Cardiac fibroblast (primary cell): ENCODE results near the gene MFAP2.

Experiments used
- DNase-seq, 2 donors: peaks; one replicate each; pipeline versions ENCODE4 v3.0.0 to v3.0.0-alpha.2; 2010; ENCODE audit warnings: low read depth in 2 of 2
- H3K4me3 ChIP-seq, 2 donors: replicated peaks in 1 of 2; 1 replicate in 1 of 2; 2 replicates in 1 of 2; pipeline ENCODE4 v1.5.1; 2011; ENCODE audit warnings: low read depth in 2 of 2, low read length in 2 of 2, mild to moderate bottlenecking in 2 of 2, moderate library complexity in 1 of 2
- TF ChIP-seq, protein P1 (sequence below): IDR thresholded peaks from one replicate; pipeline ENCODE4 v1.5.1; 2011; ENCODE audit warnings: low read depth, mild to moderate bottlenecking, low read length, inconsistent platforms

Gene MFAP2

DNA sequence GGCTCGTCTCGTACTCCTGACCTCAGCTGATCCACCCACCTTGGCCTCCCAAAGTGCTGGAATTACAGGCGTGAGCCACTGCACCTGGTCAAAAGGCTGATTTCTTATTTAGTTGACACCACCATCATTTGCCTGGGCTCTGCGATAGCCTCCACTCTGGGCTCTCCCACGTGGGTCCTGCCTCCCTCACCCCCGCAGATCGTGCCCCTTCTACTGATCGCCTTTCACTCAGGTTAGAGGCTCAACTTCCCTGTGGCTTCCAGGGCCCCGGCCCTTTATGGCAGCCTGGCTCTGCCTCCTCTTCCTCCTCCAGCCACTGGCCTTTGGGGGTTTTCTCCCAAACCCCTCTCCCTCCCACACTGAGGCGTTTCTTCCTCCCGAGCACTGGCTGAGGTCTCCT, 2.5 kb upstream of the MFAP2 start:
- no peak overlapping the region for H3K4me3 ChIP-seq
- TF ChIP-seq, protein P1, sequence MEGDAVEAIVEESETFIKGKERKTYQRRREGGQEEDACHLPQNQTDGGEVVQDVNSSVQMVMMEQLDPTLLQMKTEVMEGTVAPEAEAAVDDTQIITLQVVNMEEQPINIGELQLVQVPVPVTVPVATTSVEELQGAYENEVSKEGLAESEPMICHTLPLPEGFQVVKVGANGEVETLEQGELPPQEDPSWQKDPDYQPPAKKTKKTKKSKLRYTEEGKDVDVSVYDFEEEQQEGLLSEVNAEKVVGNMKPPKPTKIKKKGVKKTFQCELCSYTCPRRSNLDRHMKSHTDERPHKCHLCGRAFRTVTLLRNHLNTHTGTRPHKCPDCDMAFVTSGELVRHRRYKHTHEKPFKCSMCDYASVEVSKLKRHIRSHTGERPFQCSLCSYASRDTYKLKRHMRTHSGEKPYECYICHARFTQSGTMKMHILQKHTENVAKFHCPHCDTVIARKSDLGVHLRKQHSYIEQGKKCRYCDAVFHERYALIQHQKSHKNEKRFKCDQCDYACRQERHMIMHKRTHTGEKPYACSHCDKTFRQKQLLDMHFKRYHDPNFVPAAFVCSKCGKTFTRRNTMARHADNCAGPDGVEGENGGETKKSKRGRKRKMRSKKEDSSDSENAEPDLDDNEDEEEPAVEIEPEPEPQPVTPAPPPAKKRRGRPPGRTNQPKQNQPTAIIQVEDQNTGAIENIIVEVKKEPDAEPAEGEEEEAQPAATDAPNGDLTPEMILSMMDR, result no peak
- no peak for DNase-seq

DNA sequence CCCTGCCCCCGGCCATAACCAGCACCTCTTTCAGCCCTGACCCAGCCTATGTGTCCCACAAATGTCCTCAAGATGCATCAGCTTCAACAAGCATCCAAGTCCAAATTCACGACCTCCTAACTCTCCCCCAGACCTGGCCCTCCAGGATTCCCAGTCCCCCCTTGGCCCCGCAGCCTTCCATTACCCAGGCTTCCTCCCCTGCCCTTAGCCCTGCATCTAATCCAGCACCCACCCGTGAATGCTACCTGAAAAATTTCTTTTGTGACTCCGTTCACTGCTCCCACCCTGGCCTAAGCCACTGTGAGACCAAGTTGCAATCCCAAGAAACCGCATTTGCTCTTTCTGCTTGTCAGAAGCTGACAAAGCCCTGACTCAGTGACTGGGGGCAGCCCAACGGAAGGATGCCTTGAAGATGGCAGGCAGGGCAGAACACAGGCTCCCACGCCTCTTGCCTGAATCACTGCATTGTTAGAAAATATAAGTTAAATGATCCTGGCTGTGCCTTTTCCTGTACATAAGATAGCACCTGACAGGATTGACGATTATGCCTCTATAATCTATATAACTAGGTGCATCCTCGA, 939 bp upstream of the MFAP2 start:
- DNase-seq, result peak; percentile 63 to 96
- H3K4me3 ChIP-seq, result peak overlapping the region in 1 of 2 donors; percentile 82
- TF ChIP-seq, protein P1, result no peak

DNA sequence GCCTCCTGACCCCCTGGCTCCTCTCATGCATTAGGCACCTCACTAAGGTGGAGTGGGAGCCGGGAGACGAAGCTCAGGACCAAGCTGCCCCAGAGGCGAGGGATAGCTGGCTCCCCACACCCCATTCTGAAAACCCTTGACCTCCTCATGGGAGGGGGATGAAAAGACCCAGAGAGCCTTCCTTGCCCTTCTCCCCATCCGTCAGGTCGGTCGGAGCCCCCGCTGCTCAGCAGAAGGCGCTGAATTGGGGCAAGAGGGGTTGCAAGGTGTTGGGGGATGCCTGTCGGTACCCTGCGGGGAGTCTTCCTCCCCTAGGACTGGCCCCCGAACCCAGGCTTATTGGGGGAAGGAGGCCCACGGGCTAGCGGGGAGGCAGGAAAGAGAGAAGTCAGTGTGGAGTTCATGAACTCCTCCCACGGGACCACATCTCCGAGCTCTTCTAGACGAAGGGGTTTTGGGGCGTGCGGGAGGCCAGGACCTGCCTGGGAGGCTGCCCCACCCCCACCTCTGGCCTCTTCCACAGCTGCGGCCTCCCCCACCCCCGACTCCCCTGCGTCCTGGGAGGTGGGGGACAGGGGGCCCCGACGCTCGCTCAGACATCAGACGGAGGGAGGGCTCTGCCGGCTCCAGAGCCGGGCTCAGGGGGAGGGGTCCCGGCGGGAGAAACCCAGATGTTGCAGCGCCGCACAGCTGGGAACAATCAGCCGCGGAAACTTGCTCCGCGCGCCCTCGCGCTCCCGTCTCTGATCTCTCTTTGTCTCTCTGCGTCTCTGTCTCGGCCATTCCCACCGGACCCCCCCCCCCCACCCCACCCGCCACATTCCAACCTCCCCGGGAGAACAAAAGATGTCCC, 719 bp downstream of the MFAP2 start:
- peak overlapping the region; percentile 78 to 82 for H3K4me3 ChIP-seq
- peak; percentile 57 to 69 for DNase-seq
- TF ChIP-seq, protein P1, result no peak

DNA sequence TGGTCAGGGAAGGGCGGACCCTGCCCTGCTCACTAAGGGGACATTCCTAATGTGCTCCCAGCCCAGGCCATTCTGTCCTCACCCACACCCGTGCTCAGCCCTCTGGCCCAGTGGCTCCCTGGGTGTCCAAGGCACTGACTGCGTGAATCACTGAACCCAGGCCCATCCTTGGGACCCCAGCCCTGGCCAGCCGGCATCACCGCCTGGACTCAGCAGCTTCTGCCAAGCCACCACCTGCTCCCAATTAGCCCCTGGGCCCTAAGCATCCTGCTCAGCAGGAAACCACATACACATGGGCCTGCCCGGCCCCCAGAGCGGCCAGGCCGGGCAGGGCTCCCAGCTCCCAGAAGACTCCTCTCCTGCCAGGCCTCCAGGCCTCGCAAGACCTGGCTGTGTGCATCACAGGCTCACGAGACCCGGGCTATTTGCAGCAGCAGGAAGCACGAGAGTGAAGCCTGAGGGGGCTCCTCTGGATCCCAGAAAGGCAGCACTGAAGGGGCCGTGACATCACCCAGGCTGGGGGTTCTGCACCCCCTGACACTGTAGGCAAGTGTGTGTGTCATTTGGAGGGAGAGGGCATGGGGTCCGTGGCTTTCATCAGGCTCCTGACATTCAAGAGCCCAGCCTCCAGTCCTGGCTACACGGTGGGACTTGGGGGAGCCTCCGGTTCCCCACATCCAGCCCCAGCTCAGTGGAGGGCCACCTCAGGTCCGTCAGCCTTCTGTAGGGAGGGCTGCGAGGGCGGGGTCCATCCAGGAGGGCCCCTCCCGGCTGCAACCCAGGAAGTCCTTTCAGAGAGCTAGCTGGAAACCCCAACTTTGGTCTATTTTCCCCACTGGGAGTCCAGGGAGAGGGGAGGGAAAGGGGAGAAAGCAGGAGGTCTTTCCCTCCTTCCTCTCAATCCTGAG, 1.6 kb downstream of the MFAP2 start:
- DNase-seq, result peak; percentile 84 to 95
- TF ChIP-seq, protein P1, result no peak
- peak overlapping the region; percentile 78 to 82 for H3K4me3 ChIP-seq

DNA sequence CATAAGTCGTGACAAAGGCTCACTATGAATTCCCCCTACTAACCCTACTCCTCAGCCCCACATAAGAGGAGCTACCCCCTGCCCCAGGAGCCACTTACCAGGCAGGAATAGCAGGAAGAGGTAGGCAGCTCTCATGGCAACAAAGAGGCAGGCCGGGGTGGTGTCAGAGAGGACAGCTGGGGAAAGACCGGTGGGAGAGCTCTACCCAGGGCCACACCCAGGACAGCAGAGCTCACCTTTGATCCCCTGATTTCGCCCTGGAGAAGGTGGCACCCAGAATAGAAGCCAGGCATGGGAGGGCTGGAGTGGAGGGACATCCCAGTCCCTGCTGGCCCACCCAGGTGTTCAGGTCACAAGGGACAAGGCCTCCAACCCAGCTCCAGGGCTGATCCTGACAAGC, 2.3 kb downstream of the MFAP2 start:
- peak overlapping the region in 1 of 2 donors; percentile 82 for H3K4me3 ChIP-seq
- TF ChIP-seq, protein P1, result no peak

DNA sequence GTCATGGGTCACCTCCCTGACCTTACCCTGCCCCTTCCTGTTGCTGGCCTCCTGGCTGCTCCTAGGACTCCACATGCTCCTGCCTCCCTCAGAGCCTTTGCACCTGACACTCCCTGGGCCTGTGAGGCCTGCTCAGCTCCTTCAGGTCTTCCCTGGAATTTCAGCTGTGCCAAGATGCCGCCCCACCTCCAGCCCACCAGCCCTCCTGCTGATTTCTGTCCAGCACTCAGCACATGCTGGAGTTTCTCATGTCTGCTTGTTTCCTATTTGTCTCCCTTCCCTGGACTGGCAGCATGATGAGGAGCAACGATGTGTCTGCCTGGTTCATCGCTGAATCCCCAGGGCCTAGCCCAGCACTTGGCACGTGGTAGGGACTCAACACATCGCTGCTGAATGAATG, 3.0 kb downstream of the MFAP2 start:
- no peak for DNase-seq
- TF ChIP-seq, protein P1, result no peak
- no peak overlapping the region for H3K4me3 ChIP-seq

More for the DNA sequence above, 2.3 kb downstream of the MFAP2 start:
- DNase-seq, result no peak
